BLaER1 (cell line): ENCODE data around the gene IGFBP3.

Source experiments
- H3K27ac ChIP-seq: shearing (Covaris generic); formaldehyde crosslinking; 2 replicates; pipeline ENCODE4 v1.8.1; 2022
- H3K27me3 ChIP-seq: shearing (Covaris generic); formaldehyde crosslinking; 2 replicates; pipeline ENCODE4 v1.8.1; 2022
- H3K36me3 ChIP-seq: shearing (Covaris generic); formaldehyde crosslinking; 2 replicates; pipeline ENCODE4 v1.8.1; 2022
- H3K4me1 ChIP-seq: shearing (Covaris generic); formaldehyde crosslinking; 2 replicates; pipeline ENCODE4 v1.8.1; 2022
- H3K4me2 ChIP-seq: shearing (Covaris generic); formaldehyde crosslinking; 2 replicates; pipeline ENCODE4 v1.8.1; 2022
- H3K4me3 ChIP-seq: shearing (Covaris generic); formaldehyde crosslinking; 2 replicates; pipeline ENCODE4 v1.8.1; 2022
- H3K9ac ChIP-seq: shearing (Covaris generic); formaldehyde crosslinking; 2 replicates; pipeline ENCODE4 v1.8.1; 2022
- H3K9me3 ChIP-seq: shearing (Covaris generic); formaldehyde crosslinking; 2 replicates; pipeline ENCODE4 v1.8.1; 2022
- H4K20me1 ChIP-seq: shearing (Covaris generic); formaldehyde crosslinking; 2 replicates; pipeline ENCODE4 v1.8.1; 2022
- Cebpa-rat ChIP-seq: shearing (Covaris generic); IDR thresholded peaks from 2 replicates; pipeline ENCODE4 v1.8.1; 2022

IGFBP3 gene

GRCh38 chr7:45923818-45924217 is 2.7 kb upstream of the IGFBP3 start:
- Histone ChIP-seq H4K20me1 (peaks cover 8% of the 10 kb centered on the region; the same call in 1 of the 2 replicates), H3K4me1 (peaks cover 22% of the 10 kb centered on the region), H3K27me3 (peaks cover 44% of the 10 kb centered on the region), H3K27ac (no peak overlapping the region), H3K4me3 (no peak overlapping the region), H3K36me3 (no peaks in the 10 kb centered on the region), H3K9ac (no peak overlapping the region), H3K4me2 (no peak overlapping the region), H3K9me3 (no peaks in the 10 kb centered on the region; the same call in 1 of the 2 replicates)
- TF ChIP-seq Cebpa-rat: no peak

GRCh38 chr7:45923290-45923689 is 2.2 kb upstream of the IGFBP3 start:
- H3K27me3 ChIP-seq: peaks cover 49% of the 10 kb centered on the region
- H3K4me3 ChIP-seq: no peak overlapping the region
- H4K20me1 ChIP-seq: peaks cover 8% of the 10 kb centered on the region; the same call in 1 of the 2 replicates
- H3K36me3 ChIP-seq: no peaks in the 10 kb centered on the region
- peaks cover 22% of the 10 kb centered on the region for H3K4me1 ChIP-seq
- H3K27ac ChIP-seq: no peak overlapping the region
- H3K9me3 ChIP-seq: no peaks in the 10 kb centered on the region; the same call in 1 of the 2 replicates
- TF ChIP-seq Cebpa-rat: no peak
- H3K9ac ChIP-seq: no peak overlapping the region
- H3K4me2 ChIP-seq: peak overlapping the region; percentile 27; the same call in 1 of the 2 replicates

- Histone ChIP-seq H3K9ac (no peak overlapping the region), H3K4me1 (peaks cover 22% of the 10 kb centered on the region), H3K9me3 (no peaks in the 10 kb centered on the region; the same call in 1 of the 2 replicates), H3K36me3 (no peaks in the 10 kb centered on the region), H3K27me3 (peaks cover 54% of the 10 kb centered on the region), H3K4me2 (peak overlapping the region; percentile 27), H4K20me1 (peaks cover 8% of the 10 kb centered on the region; the same call in 1 of the 2 replicates), H3K27ac (no peak overlapping the region), H3K4me3 (no peak overlapping the region)
- TF ChIP-seq Cebpa-rat: no peak
Observed at GRCh38 chr7:45922810-45923209, 1.7 kb upstream of the IGFBP3 start.

GRCh38 chr7:45921699-45922519 is 837 bp upstream of the IGFBP3 start:
- H3K9ac ChIP-seq: no peak overlapping the region
- peaks cover 8% of the 10 kb centered on the region; the same call in 1 of the 2 replicates for H4K20me1 ChIP-seq
- H3K36me3 ChIP-seq: no peaks in the 10 kb centered on the region
- peak overlapping the region; percentile 65; the same call in 1 of the 2 replicates for H3K4me3 ChIP-seq
- peaks cover 56% of the 10 kb centered on the region for H3K27me3 ChIP-seq
- no peak for TF ChIP-seq Cebpa-rat
- no peak overlapping the region for H3K27ac ChIP-seq
- H3K4me2 ChIP-seq: peak overlapping the region; percentile 85; the same call in 1 of the 2 replicates
- H3K9me3 ChIP-seq: no peaks in the 10 kb centered on the region; the same call in 1 of the 2 replicates
- H3K4me1 ChIP-seq: peaks cover 22% of the 10 kb centered on the region

- Histone ChIP-seq H3K4me2 (peak overlapping the region; percentile 85), H3K27ac (no peak overlapping the region), H3K9ac (no peak overlapping the region), H3K4me1 (peaks cover 22% of the 10 kb centered on the region), H3K36me3 (no peaks in the 10 kb centered on the region), H3K27me3 (peaks cover 56% of the 10 kb centered on the region), H3K9me3 (no peaks in the 10 kb centered on the region; the same call in 1 of the 2 replicates), H4K20me1 (peaks cover 8% of the 10 kb centered on the region; the same call in 1 of the 2 replicates), H3K4me3 (peak overlapping the region; percentile 65)
- no peak for TF ChIP-seq Cebpa-rat
Observed at GRCh38 chr7:45921381-45921698, 268 bp upstream of the IGFBP3 start.

- no peak for TF ChIP-seq Cebpa-rat
- no peaks in the 10 kb centered on the region for H3K36me3 ChIP-seq
- H3K4me3 ChIP-seq: peak overlapping the region; percentile 65
- peak overlapping the region; percentile 85 for H3K4me2 ChIP-seq
- no peak overlapping the region for H3K9ac ChIP-seq
- peaks cover 28% of the 10 kb centered on the region for H3K4me1 ChIP-seq
- H4K20me1 ChIP-seq: peaks cover 8% of the 10 kb centered on the region; the same call in 1 of the 2 replicates
- peaks cover 56% of the 10 kb centered on the region for H3K27me3 ChIP-seq
- H3K9me3 ChIP-seq: no peaks in the 10 kb centered on the region; the same call in 1 of the 2 replicates
- no peak overlapping the region for H3K27ac ChIP-seq
Observed at GRCh38 chr7:45919993-45920459, 1.0 kb downstream of the IGFBP3 start.

- H3K36me3 ChIP-seq: no peaks in the 10 kb centered on the region
- H3K4me1 ChIP-seq: peaks cover 28% of the 10 kb centered on the region
- H3K27me3 ChIP-seq: peaks cover 56% of the 10 kb centered on the region
- peaks cover 8% of the 10 kb centered on the region; the same call in 1 of the 2 replicates for H4K20me1 ChIP-seq
- H3K4me3 ChIP-seq: no peak overlapping the region
- H3K4me2 ChIP-seq: no peak overlapping the region
- no peak for TF ChIP-seq Cebpa-rat
- no peak overlapping the region for H3K27ac ChIP-seq
- no peak overlapping the region for H3K9ac ChIP-seq
- no peaks in the 10 kb centered on the region; the same call in 1 of the 2 replicates for H3K9me3 ChIP-seq
Observed at GRCh38 chr7:45919231-45919784, 1.8 kb downstream of the IGFBP3 start.

- peaks cover 56% of the 10 kb centered on the region for H3K27me3 ChIP-seq
- H3K4me3 ChIP-seq: no peak overlapping the region
- no peaks in the 10 kb centered on the region; the same call in 1 of the 2 replicates for H3K9me3 ChIP-seq
- peaks cover 28% of the 10 kb centered on the region for H3K4me1 ChIP-seq
- H3K4me2 ChIP-seq: no peak overlapping the region
- H4K20me1 ChIP-seq: peaks cover 8% of the 10 kb centered on the region; the same call in 1 of the 2 replicates
- H3K36me3 ChIP-seq: no peaks in the 10 kb centered on the region
- H3K27ac ChIP-seq: no peak overlapping the region
- TF ChIP-seq Cebpa-rat: no peak
- H3K9ac ChIP-seq: no peak overlapping the region
Observed at GRCh38 chr7:45918556-45918955, 2.5 kb downstream of the IGFBP3 start.

- Histone ChIP-seq H3K9me3 (no peaks in the 10 kb centered on the region; the same call in 1 of the 2 replicates), H3K27me3 (peaks cover 51% of the 10 kb centered on the region), H4K20me1 (peaks cover 8% of the 10 kb centered on the region; the same call in 1 of the 2 replicates), H3K4me3 (no peak overlapping the region), H3K27ac (no peak overlapping the region), H3K36me3 (no peaks in the 10 kb centered on the region), H3K4me2 (no peak overlapping the region), H3K4me1 (peaks cover 24% of the 10 kb centered on the region), H3K9ac (no peak overlapping the region)
- no peak for TF ChIP-seq Cebpa-rat
Observed at GRCh38 chr7:45917658-45918057, 3.4 kb downstream of the IGFBP3 start.

- TF ChIP-seq Cebpa-rat: no peak
- Histone ChIP-seq H3K4me2 (no peak overlapping the region), H3K36me3 (no peaks in the 10 kb centered on the region), H3K9me3 (no peaks in the 10 kb centered on the region; the same call in 1 of the 2 replicates), H3K9ac (no peak overlapping the region), H3K27ac (no peak overlapping the region), H3K4me1 (peaks cover 19% of the 10 kb centered on the region), H3K27me3 (peaks cover 45% of the 10 kb centered on the region), H4K20me1 (peaks cover 8% of the 10 kb centered on the region; the same call in 1 of the 2 replicates), H3K4me3 (no peak overlapping the region)
Observed at GRCh38 chr7:45917064-45917463, 4.0 kb downstream of the IGFBP3 start.
